Neutrophil (primary cell): ENCODE results near the gene ZBTB17.

Experiments used
- H3K27ac ChIP-seq: fragments of 200-600 bp; sonication (generic); 2 replicates; pipeline ENCODE4 v1.5.1; 2016; ENCODE audit warnings: mild to moderate bottlenecking, moderate library complexity
- H3K27me3 ChIP-seq: fragments of 200-600 bp; sonication (generic); 2 replicates; pipeline ENCODE4 v1.6.0; 2016; ENCODE audit warnings: mild to moderate bottlenecking
- H3K36me3 ChIP-seq: fragments of 200-600 bp; sonication (generic); 2 replicates; pipeline ENCODE4 v1.5.1; 2017
- H3K4me1 ChIP-seq, 2 experiments: fragments of 200-600 bp in 1 of 2; sonication (generic) in 1 of 2; 1 replicate in 1 of 2; 2 replicates in 1 of 2; pipeline versions ENCODE4 v1.5.1 to v1.6.1; 2013 to 2016; ENCODE audit warnings: low read depth in 1 of 2, low read length in 1 of 2, mild to moderate bottlenecking in 1 of 2, moderate library complexity in 1 of 2; ENCODE audit not compliant: control insufficient read depth in 1 of 2, insufficient read depth in 1 of 2
- H3K4me3 ChIP-seq, 2 experiments: fragments of 200-600 bp in 1 of 2; sonication (generic) in 1 of 2; 1 replicate in 1 of 2; 2 replicates in 1 of 2; pipeline ENCODE4 v1.5.1; 2013 to 2016; ENCODE audit warnings: low read depth in 1 of 2, low read length in 1 of 2, mild to moderate bottlenecking in 1 of 2, moderate library complexity in 1 of 2
- H3K9me3 ChIP-seq: fragments of 200-600 bp; sonication (generic); 2 replicates; pipeline ENCODE4 v1.5.1; 2016
- CTCF ChIP-seq: fragments of 200-600 bp; sonication (generic); IDR thresholded peaks from 2 replicates; pipeline ENCODE4 v1.5.1; 2016; ENCODE audit warnings: antibody characterized with exemption

The ZBTB17 gene

GRCh38 chr1:15962671-15963362 is 13.1 kb downstream of the ZBTB17 start:
- Histone ChIP-seq H3K36me3 (no peaks in the 10 kb centered on the region), H3K27ac (no peak overlapping the region), H3K27me3 (no peaks in the 10 kb centered on the region), H3K4me1 (peaks cover 25% of the 10 kb centered on the region in 2 experiments), H3K4me3 (no peak overlapping the region), H3K9me3 (no peaks in the 10 kb centered on the region)
- no peak for TF ChIP-seq CTCF

GRCh38 chr1:15962176-15962575 is 13.7 kb downstream of the ZBTB17 start:
- H3K4me3 ChIP-seq: no peak overlapping the region
- no peak overlapping the region for H3K27ac ChIP-seq
- no peak for TF ChIP-seq CTCF
- H3K36me3 ChIP-seq: no peaks in the 10 kb centered on the region
- H3K27me3 ChIP-seq: no peaks in the 10 kb centered on the region
- H3K4me1 ChIP-seq: peaks cover 30 to 32% of the 10 kb centered on the region in 2 experiments
- H3K9me3 ChIP-seq: no peaks in the 10 kb centered on the region

- Histone ChIP-seq H3K36me3 (no peaks in the 10 kb centered on the region), H3K27me3 (no peaks in the 10 kb centered on the region), H3K9me3 (no peaks in the 10 kb centered on the region), H3K4me3 (no peak overlapping the region), H3K4me1 (peaks cover 29 to 32% of the 10 kb centered on the region in 2 experiments), H3K27ac (no peak overlapping the region)
- no peak for TF ChIP-seq CTCF
Measured at GRCh38 chr1:15961492-15961891, 14.4 kb downstream of the ZBTB17 start.

GRCh38 chr1:15960808-15961207 is 15.1 kb downstream of the ZBTB17 start:
- Histone ChIP-seq H3K4me3 (no peak overlapping the region), H3K36me3 (no peaks in the 10 kb centered on the region), H3K4me1 (peaks cover 22 to 25% of the 10 kb centered on the region in 2 experiments), H3K27ac (no peak overlapping the region), H3K9me3 (no peaks in the 10 kb centered on the region), H3K27me3 (no peaks in the 10 kb centered on the region)
- TF ChIP-seq CTCF: no peak

- no peak for TF ChIP-seq CTCF
- H3K4me3 ChIP-seq: no peak overlapping the region
- H3K27ac ChIP-seq: no peak overlapping the region
- no peaks in the 10 kb centered on the region for H3K27me3 ChIP-seq
- H3K4me1 ChIP-seq: peaks cover 15 to 18% of the 10 kb centered on the region in 2 experiments
- no peaks in the 10 kb centered on the region for H3K36me3 ChIP-seq
- H3K9me3 ChIP-seq: no peaks in the 10 kb centered on the region
Measured at GRCh38 chr1:15959827-15960446, 16.0 kb downstream of the ZBTB17 start.
